ENCODE data around the gene L3MBTL3. TPM values are rescaled to one million over a fixed set of nuclear protein-coding genes. Genes with fewer than 3 reads are reported as not detected.

The L3MBTL3 gene
- total and polyA plus RNA-seq, 4 experiments from 2014 or later = 2.6 to 44.1 (median 24.3) TPM

- CTCF ChIA-PET (ENCODE audit: partially characterized antibody) = no interaction called here
- H3K27me3 ChIP-seq (ENCODE audit: insufficient read depth, low read length) = no peaks in the 10 kb centered on the region
- no peaks in the 10 kb centered on the region for H3K27me3 Mint-ChIP-seq
- peaks cover 9% of the 10 kb centered on the region for H3K4me1 ChIP-seq (ENCODE audit: insufficient read depth, low read length)
- H3K9me3 Mint-ChIP-seq = peaks cover 0 to 2% (median 0%) of the 10 kb centered on the region in 8 donors
- H3K36me3 Mint-ChIP-seq = no peaks in the 10 kb centered on the region
- DNase-seq = no peak
- H3K9me3 ChIP-seq (ENCODE audit: control insufficient read depth in 1 of 2, low read length in 2 of 2) = no peaks in the 10 kb centered on the region
- POLR2A ChIA-PET (ENCODE audit: partially characterized antibody) = no interaction called here
- no peak overlapping the region for H3K4me3 Mint-ChIP-seq
- H3K4me1 Mint-ChIP-seq = peaks cover 8 to 11% (median 9%) of the 10 kb centered on the region in 4 donors
- no peak overlapping the region for H3K4me3 ChIP-seq (ENCODE audit: low read length in 2 of 2)
- H3K27ac Mint-ChIP-seq = no peak overlapping the region
- no peak overlapping the region for H3K27ac ChIP-seq (ENCODE audit: low read depth, low read length)
- no peaks in the 10 kb centered on the region for H3K36me3 ChIP-seq (ENCODE audit: insufficient read depth, low read length)
- intact Hi-C loops (cut with micrococcal nuclease) = no loop called here
Observed at GRCh38 chr6:129992881-129993280, 25.5 kb upstream of the L3MBTL3 start.

- Mint-ChIP-seq H3K27me3 (no peaks in the 10 kb centered on the region), H3K27ac (no peak overlapping the region), H3K36me3 (no peaks in the 10 kb centered on the region), H3K4me3 (no peak overlapping the region), H3K4me1 (peaks cover 3 to 4% (median 4%) of the 10 kb centered on the region in 4 donors), H3K9me3 (peaks cover 0 to 2% (median 0%) of the 10 kb centered on the region in 8 donors)
- no peaks in the 10 kb centered on the region for H3K27me3 ChIP-seq (ENCODE audit: insufficient read depth, low read length)
- H3K27ac ChIP-seq (ENCODE audit: low read depth, low read length) = no peak overlapping the region
- POLR2A ChIA-PET (ENCODE audit: partially characterized antibody) = no interaction called here
- H3K36me3 ChIP-seq (ENCODE audit: insufficient read depth, low read length) = no peaks in the 10 kb centered on the region
- H3K9me3 ChIP-seq (ENCODE audit: control insufficient read depth in 1 of 2, low read length in 2 of 2) = no peaks in the 10 kb centered on the region
- peaks cover 3% of the 10 kb centered on the region for H3K4me1 ChIP-seq (ENCODE audit: insufficient read depth, low read length)
- intact Hi-C loops (cut with micrococcal nuclease) = no loop called here
- H3K4me3 ChIP-seq (ENCODE audit: low read length in 2 of 2) = no peak overlapping the region
- no peak for DNase-seq
- CTCF ChIA-PET (ENCODE audit: partially characterized antibody) = no interaction called here
Observed at GRCh38 chr6:129994410-129994809, 24.0 kb upstream of the L3MBTL3 start.

GRCh38 chr6:129996387-129996786 is 22.0 kb upstream of the L3MBTL3 start:
- H3K9me3 Mint-ChIP-seq = peaks cover 0 to 2% (median 0%) of the 10 kb centered on the region in 8 donors
- no peaks in the 10 kb centered on the region for H3K36me3 Mint-ChIP-seq
- intact Hi-C loops (cut with micrococcal nuclease) = no loop called here

GRCh38 chr6:130000526-130001421 is 17.6 kb upstream of the L3MBTL3 start:
- no peak for DNase-seq
- ChIA-PET CTCF (ENCODE audit: partially characterized antibody) (no interaction called here), POLR2A (ENCODE audit: partially characterized antibody) (no interaction called here)
- H3K9me3 Mint-ChIP-seq = no peaks in the 10 kb centered on the region
- no peaks in the 10 kb centered on the region for H3K4me1 ChIP-seq (ENCODE audit: insufficient read depth, low read length)
- no peak overlapping the region for H3K27ac ChIP-seq (ENCODE audit: low read depth, low read length)
- H3K36me3 ChIP-seq (ENCODE audit: insufficient read depth, low read length) = no peaks in the 10 kb centered on the region
- H3K27ac Mint-ChIP-seq = no peak overlapping the region
- intact Hi-C loops (cut with micrococcal nuclease) = no loop called here
- H3K4me3 Mint-ChIP-seq = no peak overlapping the region
- no peaks in the 10 kb centered on the region for H3K4me1 Mint-ChIP-seq
- no peaks in the 10 kb centered on the region for H3K9me3 ChIP-seq (ENCODE audit: control insufficient read depth in 1 of 2, low read length in 2 of 2)
- H3K4me3 ChIP-seq (ENCODE audit: low read length in 2 of 2) = no peak overlapping the region
- H3K36me3 Mint-ChIP-seq = no peaks in the 10 kb centered on the region
- no peaks in the 10 kb centered on the region for H3K27me3 ChIP-seq (ENCODE audit: insufficient read depth, low read length)
- peaks cover 0 to 4% of the 10 kb centered on the region in 2 donors for H3K27me3 Mint-ChIP-seq

More at GRCh38 chr6:129996387-129996786, 22.0 kb upstream of the L3MBTL3 start:
- H3K27me3 Mint-ChIP-seq = no peaks in the 10 kb centered on the region
- Histone ChIP-seq H3K27me3 (ENCODE audit: insufficient read depth, low read length) (no peaks in the 10 kb centered on the region), H3K27ac (ENCODE audit: low read depth, low read length) (no peak overlapping the region), H3K36me3 (ENCODE audit: insufficient read depth, low read length) (no peaks in the 10 kb centered on the region), H3K9me3 (ENCODE audit: control insufficient read depth in 1 of 2, low read length in 2 of 2) (no peaks in the 10 kb centered on the region), H3K4me3 (ENCODE audit: low read length in 2 of 2) (no peak overlapping the region), H3K4me1 (ENCODE audit: insufficient read depth, low read length) (no peaks in the 10 kb centered on the region)
- ChIA-PET CTCF (ENCODE audit: partially characterized antibody) (no interaction called here), POLR2A (ENCODE audit: partially characterized antibody) (no interaction called here)
- H3K4me1 Mint-ChIP-seq = no peaks in the 10 kb centered on the region
- no peak for DNase-seq
- no peak overlapping the region for H3K4me3 Mint-ChIP-seq
- H3K27ac Mint-ChIP-seq = no peak overlapping the region

- Histone ChIP-seq H3K4me1 (ENCODE audit: insufficient read depth, low read length) (no peaks in the 10 kb centered on the region), H3K9me3 (ENCODE audit: control insufficient read depth in 1 of 2, low read length in 2 of 2) (no peaks in the 10 kb centered on the region), H3K27ac (ENCODE audit: low read depth, low read length) (no peak overlapping the region), H3K4me3 (ENCODE audit: low read length in 2 of 2) (no peak overlapping the region), H3K27me3 (ENCODE audit: insufficient read depth, low read length) (no peaks in the 10 kb centered on the region), H3K36me3 (ENCODE audit: insufficient read depth, low read length) (no peaks in the 10 kb centered on the region)
- Mint-ChIP-seq H3K4me1 (no peaks in the 10 kb centered on the region), H3K9me3 (no peaks in the 10 kb centered on the region), H3K27me3 (peaks cover 0 to 4% of the 10 kb centered on the region in 2 donors), H3K36me3 (no peaks in the 10 kb centered on the region), H3K4me3 (no peak overlapping the region), H3K27ac (no peak overlapping the region)
- intact Hi-C loops (cut with micrococcal nuclease) = no loop called here
- ChIA-PET POLR2A (ENCODE audit: partially characterized antibody) (no interaction called here), CTCF (ENCODE audit: partially characterized antibody) (interaction anchor here (1.2 kb wide), 1 partner anchor 13 kb away, joined by 3 read pairs; no protein-coding TSS in a partner anchor)
- no peak for DNase-seq
Observed at GRCh38 chr6:130008236-130008873, 10.0 kb upstream of the L3MBTL3 start.

- intact Hi-C loops (cut with micrococcal nuclease) = no loop called here
- Mint-ChIP-seq H3K27me3 (no peaks in the 10 kb centered on the region), H3K4me1 (no peaks in the 10 kb centered on the region), H3K36me3 (no peaks in the 10 kb centered on the region), H3K4me3 (no peak overlapping the region), H3K27ac (no peak overlapping the region), H3K9me3 (no peaks in the 10 kb centered on the region)
- Histone ChIP-seq H3K4me1 (ENCODE audit: insufficient read depth, low read length) (no peaks in the 10 kb centered on the region), H3K27ac (ENCODE audit: low read depth, low read length) (no peak overlapping the region), H3K27me3 (ENCODE audit: insufficient read depth, low read length) (no peaks in the 10 kb centered on the region), H3K4me3 (ENCODE audit: low read length in 2 of 2) (no peak overlapping the region), H3K9me3 (ENCODE audit: control insufficient read depth in 1 of 2, low read length in 2 of 2) (no peaks in the 10 kb centered on the region), H3K36me3 (ENCODE audit: insufficient read depth, low read length) (no peaks in the 10 kb centered on the region)
- no peak for DNase-seq
- ChIA-PET POLR2A (ENCODE audit: partially characterized antibody) (interaction anchor here (2.0 kb wide), 1 partner anchor 10 kb away, joined by 7 read pairs; the partner anchor contains the start of gene L3MBTL3), CTCF (ENCODE audit: partially characterized antibody) (interaction anchor here (1.2 kb wide), 1 partner anchor 12 kb away, joined by 3 read pairs; no protein-coding TSS in a partner anchor)
Observed at GRCh38 chr6:130009146-130009545, 9.2 kb upstream of the L3MBTL3 start.

- Histone ChIP-seq H3K36me3 (ENCODE audit: insufficient read depth, low read length) (no peaks in the 10 kb centered on the region), H3K9me3 (ENCODE audit: control insufficient read depth in 1 of 2, low read length in 2 of 2) (no peaks in the 10 kb centered on the region), H3K4me1 (ENCODE audit: insufficient read depth, low read length) (no peaks in the 10 kb centered on the region), H3K27ac (ENCODE audit: low read depth, low read length) (no peak overlapping the region), H3K4me3 (ENCODE audit: low read length in 2 of 2) (no peak overlapping the region), H3K27me3 (ENCODE audit: insufficient read depth, low read length) (no peaks in the 10 kb centered on the region)
- no peak overlapping the region for H3K4me3 Mint-ChIP-seq
- no peaks in the 10 kb centered on the region for H3K27me3 Mint-ChIP-seq
- POLR2A ChIA-PET (ENCODE audit: partially characterized antibody) = interaction anchor here (0.6 to 2.0 kb wide), 2 partner anchors 9 to 1617 kb away, joined by 4 to 7 read pairs; partner anchors contain the start of gene L3MBTL3
- CTCF ChIA-PET (ENCODE audit: partially characterized antibody) = no interaction called here
- H3K9me3 Mint-ChIP-seq = no peaks in the 10 kb centered on the region
- no peaks in the 10 kb centered on the region for H3K4me1 Mint-ChIP-seq
- H3K36me3 Mint-ChIP-seq = no peaks in the 10 kb centered on the region
- DNase-seq = no peak
- intact Hi-C loops (cut with micrococcal nuclease) = no loop called here
- peak overlapping the region in 1 of 7 donors; percentile 57 for H3K27ac Mint-ChIP-seq
Observed at GRCh38 chr6:130010387-130010786, 8.0 kb upstream of the L3MBTL3 start.
